Renal pelvis (tissue), 4 donors: Measurements from ENCODE around the gene MAP2K1. TPM values are rescaled to one million over a fixed set of nuclear protein-coding genes. Genes with fewer than 3 reads are reported as not detected.
"Not testable (repeated sequence)": the region's sequence is repeated elsewhere in the genome, so short reads cannot be mapped to it uniquely, and the experiment has no call there.

Experiments used
- DNase-seq: peaks from one replicate; pipeline ENCODE4 v3.0.0-alpha.2; 2013
- polyA plus RNA-seq, 3 donors: library from polyadenylated mRNA; unstranded; fragments of 120-200 nt; gene quantifications; one replicate each; pipeline ENCODE4 v1.2.1, GENCODE V29; 2013; ENCODE audit not compliant: insufficient read length in 3 of 3

MAP2K1 gene
- polyA plus RNA-seq, 3 donors: 51.2 to 53.8 (median 51.9) TPM

GRCh38 chr15:66415360-66415759 lies 28.6 kb downstream of the MAP2K1 start:
- DNase-seq: no peak

GRCh38 chr15:66417736-66418135 lies 31.0 kb downstream of the MAP2K1 start:
- DNase-seq: no peak

DNA sequence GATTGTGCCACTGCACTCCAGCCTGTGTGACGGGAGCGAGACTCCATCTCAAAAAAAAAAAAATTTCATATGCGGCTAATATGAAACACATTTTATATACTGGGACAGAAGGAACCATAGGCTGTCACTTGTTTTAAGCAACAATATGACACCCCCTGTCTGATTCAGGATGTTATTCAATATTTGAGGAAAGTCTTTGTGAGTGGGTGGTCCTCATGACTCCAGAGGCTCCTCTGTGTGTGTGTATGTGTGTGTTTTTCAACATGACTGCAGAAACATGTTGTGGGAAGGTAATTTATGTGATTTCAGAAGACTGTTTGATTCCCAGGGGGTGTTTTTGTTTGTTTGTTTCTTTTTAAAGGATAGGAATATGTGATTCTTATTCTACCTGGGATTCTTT lies 32.8 kb downstream of the MAP2K1 start:
- DNase-seq: no peak

DNA sequence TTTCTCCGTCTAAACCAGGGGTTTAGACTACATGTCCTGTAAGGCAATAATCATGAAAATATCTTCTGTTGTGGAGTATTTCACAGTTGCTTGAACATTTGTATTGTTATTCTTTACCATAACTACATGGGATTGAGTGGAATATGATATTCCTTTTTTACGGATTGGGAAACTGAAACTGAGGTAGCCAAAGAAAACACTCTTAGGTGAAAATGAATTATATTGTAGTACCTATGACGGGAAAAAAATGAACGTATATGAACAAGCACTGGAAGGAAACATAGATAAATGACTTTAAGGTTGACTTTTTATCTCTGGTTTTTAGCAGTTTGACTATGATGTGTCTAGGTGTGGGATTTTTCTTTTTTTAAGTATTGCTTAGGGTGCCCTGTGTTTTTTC lies 35.6 kb downstream of the MAP2K1 start:
- no peak for DNase-seq

GRCh38 chr15:66423149-66423548 lies 36.4 kb downstream of the MAP2K1 start:
- DNase-seq: no peak

DNA sequence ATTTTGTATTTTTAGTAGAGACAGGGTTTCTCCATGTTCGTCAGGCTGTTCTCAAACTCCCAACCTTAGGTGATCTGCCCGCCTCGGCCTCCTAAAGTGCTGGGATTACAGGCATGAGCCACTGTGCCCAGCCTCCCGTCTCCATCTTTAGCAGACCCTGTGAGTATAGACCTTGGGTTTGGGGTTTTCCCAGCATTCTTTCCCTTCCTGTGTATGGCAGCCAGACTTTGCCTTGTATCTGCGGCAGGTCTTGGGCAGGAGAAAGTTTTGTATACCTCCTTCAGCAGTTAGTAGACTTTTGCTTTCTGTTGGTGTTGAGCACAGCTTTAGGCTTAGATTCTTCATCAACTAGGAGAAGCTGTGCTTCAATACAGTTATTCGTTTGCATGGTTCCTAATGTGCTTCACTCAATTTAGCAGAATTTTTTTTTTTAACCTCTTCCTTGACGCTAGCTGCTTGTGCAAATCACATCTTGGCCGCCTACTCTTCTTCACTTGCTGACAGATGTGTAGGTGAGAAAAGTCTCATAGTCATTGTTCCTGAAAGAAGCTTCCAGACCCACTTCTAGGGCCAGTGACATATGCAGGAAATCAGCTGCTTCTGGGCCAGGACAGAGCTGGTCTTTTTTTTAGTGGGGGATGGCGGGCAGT lies 38.4 kb downstream of the MAP2K1 start:
- no peak for DNase-seq

DNA sequence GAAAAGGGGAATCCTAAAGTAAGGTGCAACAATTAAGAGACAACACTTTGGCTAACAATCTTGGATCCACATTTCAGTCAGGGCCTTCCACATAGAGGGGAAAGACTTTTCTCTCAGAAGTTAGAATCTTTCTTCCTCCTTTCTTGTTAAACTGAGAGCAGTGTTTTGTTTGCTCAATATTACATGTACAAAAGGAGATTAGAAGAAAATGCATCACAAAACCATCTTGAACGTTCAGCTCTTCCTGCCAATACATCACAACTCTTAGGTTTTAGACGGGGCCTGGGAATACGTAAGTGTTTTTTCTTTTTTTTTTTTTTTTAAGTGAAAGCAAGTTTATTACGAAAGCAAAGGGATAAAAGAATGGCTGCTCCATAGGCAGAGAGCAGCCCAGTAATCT lies 39.1 kb downstream of the MAP2K1 start:
- DNase-seq: no peak

DNA sequence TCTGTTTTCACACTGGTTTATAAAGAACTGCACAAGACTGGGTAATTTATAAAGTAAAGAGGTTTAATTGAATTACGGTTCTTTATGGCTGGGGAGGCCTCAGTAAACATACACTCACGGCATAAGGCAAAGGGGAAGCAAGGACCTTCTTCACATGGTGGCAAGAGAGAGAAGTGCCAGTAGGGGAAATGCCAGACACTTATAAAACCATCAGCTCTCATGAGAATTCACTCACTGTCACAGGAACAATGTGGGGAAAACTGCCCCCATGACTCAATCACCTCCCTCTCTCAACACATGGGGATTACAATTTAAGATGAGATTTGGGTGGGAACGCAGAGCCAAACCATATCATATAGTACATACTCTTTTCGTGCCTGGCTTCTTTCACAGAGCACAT lies 42.4 kb downstream of the MAP2K1 start:
- DNase-seq: no peak

- DNase-seq: no peak
These were observed 42.8 kb downstream of the MAP2K1 start for GRCh38 chr15:66429546-66429945.

GRCh38 chr15:66430627-66431255 lies 44.0 kb downstream of the MAP2K1 start:
- no peak for DNase-seq

DNA sequence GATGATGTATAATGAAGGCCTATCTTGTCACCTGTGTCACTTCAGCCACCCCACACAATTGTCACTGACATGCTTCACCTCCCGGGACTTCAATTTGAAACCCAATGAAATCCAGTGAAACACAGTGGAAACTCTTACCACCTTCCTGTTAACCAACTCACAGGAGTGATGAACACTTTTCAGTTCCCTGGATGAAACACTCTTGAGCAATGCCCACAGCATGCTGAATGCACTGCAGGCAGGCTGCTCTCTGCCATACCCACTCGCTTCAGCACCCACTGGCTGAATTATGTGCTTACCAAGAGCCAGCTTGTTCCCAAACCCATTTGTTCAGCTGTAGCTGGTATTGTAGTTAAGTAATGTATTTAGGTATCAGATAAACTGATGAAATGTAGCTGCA lies 47.0 kb downstream of the MAP2K1 start:
- no peak for DNase-seq

DNA sequence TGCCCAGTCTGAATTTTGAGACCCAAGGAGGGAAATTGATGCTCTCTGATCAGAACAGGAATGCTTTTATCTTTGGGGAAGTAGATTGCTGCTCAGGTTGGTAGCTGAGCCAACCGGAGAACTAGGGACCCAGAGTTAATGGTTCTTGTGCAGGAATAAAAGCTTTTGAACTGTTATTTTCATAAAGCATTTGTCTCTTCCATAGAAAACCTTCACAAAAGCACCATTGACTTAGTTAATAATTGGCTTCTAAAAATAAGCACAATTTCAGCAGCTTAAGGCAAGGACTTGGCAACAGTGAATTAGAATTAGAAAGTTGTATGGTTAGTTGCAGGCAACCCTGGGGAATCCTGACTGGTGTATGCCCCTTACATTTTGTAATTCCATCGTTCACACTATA lies 53.8 kb downstream of the MAP2K1 start:
- no peak for DNase-seq

DNA sequence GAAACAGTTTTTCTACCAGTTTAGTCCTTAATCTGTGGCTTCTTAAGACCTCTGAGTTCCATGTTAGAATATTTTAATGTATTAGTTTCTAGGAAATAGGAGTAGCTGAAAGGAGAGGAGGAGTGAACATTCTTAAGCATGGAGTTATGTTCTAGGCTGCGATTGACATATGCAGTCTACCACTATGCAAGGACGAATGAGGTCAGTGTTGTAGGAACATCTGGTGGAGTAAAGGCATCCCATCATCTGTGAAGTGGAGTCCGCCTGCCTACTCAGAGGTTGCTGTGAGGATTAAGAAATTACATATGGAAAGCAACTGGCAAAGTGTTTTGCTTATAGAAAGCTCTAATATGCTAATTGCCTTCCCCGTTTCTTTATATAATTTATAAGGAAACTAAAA lies 65.7 kb downstream of the MAP2K1 start:
- no peak for DNase-seq

DNA sequence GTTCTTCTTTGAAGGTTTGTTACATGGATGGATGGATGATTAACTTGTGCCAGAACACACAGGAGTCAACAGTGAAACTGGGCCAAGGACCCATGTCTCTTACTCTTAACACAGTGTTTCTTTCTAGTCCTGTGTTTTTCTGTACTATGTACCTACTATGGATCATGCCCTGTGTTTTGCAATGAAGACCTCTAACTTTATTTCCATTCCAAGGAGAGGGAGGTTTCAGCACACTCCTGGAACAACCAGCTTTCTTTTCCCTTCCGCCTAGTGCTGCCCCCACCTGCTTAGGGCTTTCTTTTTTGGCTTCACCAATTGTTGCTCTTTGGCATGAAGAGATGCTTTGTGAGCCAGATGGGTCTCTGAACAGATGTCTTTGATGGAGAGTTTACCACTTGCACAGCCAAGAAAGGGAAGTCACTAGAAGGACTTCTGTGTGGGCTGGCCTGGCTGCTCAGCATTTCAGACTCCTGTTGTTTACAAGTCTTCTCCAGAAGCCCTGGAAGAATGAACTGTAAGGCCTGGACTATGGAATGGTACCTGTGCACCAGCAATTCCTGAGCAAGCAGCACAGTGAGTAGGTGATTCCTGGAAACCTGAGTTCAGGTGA lies 66.4 kb downstream of the MAP2K1 start:
- no peak for DNase-seq

- no peak for DNase-seq
These were observed 67.4 kb downstream of the MAP2K1 start for GRCh38 chr15:66454143-66454542.

DNA sequence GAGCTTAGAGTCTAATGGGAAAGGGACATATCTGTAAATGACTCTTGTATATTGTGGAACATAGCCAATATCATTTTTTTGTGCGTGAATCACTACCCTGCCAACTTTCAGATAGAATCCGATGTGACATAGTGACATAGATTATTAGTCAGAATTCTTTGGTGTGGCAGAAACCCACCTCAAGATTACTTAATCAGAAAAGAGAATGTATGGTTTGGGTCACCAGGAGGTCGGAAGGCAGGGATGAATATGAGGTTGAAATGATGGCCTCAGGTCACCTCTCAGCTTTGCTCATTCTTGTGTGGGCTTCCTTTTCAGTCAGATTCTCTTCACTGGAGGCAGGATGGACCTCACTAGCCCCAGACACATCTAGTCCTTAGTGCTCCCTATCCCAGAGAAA lies 69.5 kb downstream of the MAP2K1 start:
- DNase-seq: no peak

GRCh38 chr15:66459818-66460615 lies 73.3 kb downstream of the MAP2K1 start:
- DNase-seq: no peak

DNA sequence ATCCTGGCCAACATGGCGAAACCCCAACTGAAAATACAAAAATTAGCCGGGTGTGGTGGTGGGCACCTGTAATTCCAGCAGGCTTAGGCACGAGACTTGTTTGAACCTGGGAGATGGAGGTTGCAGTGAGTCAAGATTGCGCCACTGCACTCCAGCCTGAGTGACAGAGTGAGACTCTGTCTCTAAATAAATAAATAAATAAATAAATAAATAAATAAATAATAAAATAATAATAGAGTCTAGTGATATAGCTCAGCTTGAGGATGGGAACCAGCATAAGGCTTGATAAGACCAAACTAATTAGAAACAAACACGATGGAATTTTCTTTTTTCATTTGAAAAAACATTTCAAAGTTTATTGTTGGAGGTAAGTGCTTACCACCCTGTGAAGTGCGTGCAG lies 74.6 kb downstream of the MAP2K1 start:
- not testable (repeated sequence) for DNase-seq

GRCh38 chr15:66461917-66462316 lies 75.2 kb downstream of the MAP2K1 start:
- DNase-seq: no peak

- DNase-seq: no peak
These were observed 75.9 kb downstream of the MAP2K1 start for GRCh38 chr15:66462627-66463026.

- not testable (repeated sequence) for DNase-seq
These were observed 78.6 kb downstream of the MAP2K1 start for GRCh38 chr15:66465294-66465693.

GRCh38 chr15:66467162-66468040 lies 80.7 kb downstream of the MAP2K1 start:
- not testable (repeated sequence) for DNase-seq
